SK-N-SH (cell line): ENCODE data around the gene SHISA2. TPM values are rescaled to one million over a fixed set of nuclear protein-coding genes. Genes with fewer than 3 reads are reported as not detected.

Source experiments
- CTCF ChIA-PET: fragments of 300-600, 350-600 bp; formaldehyde crosslinking; extraction: SDS; loops from one replicate; lab custom pipeline; 2021; lab: Yijun Ruan, JAX
- POLR2A ChIA-PET: fragments of 350-600 bp; sonication (Branson Sonifier 250); formaldehyde crosslinking; extraction: SDS; loops from one replicate; lab custom pipeline; 2020; ENCODE audit warnings: antibody characterized with exemption, inconsistent platforms; lab: Yijun Ruan, JAX
- DNase-seq: peaks from one replicate; pipeline ENCODE4 v3.0.0; 2012
- H2AFZ ChIP-seq: fragments of 200-600 bp; sonication (generic); 2 replicates; pipeline ENCODE4 v1.8.1; 2016; ENCODE audit warnings: antibody characterized with exemption, mild to moderate bottlenecking, low read depth
- H3F3A ChIP-seq: fragments of 200-600 bp; sonication (generic); replicated peaks from 2 replicates; pipeline ENCODE3; 2016; ENCODE audit warnings: antibody characterized with exemption, mild to moderate bottlenecking; ENCODE audit not compliant: insufficient read depth
- H3K27ac ChIP-seq, 2 experiments: fragments of 200-500 bp in 1 of 2; fragments of 200-600 bp in 1 of 2; sonication (Bioruptor generic) in 1 of 2; sonication (generic), shearing (Covaris generic) in 1 of 2; 2 replicates each; pipeline versions ENCODE4 v1.5.1 to v1.6.1; 2014 to 2016; ENCODE audit warnings: low read depth in 2 of 2, inconsistent platforms in 1 of 2, low read length in 1 of 2, mild to moderate bottlenecking in 1 of 2, mixed read lengths in 1 of 2
- H3K27me3 ChIP-seq: fragments of 200-600 bp; sonication (generic), shearing (Covaris generic); 2 replicates; pipeline ENCODE4 v1.6.1; 2016; ENCODE audit warnings: mixed run types; ENCODE audit not compliant: insufficient read depth
- H3K36me3 ChIP-seq, 2 experiments: fragments of 200-500 bp in 1 of 2; fragments of 200-600 bp in 1 of 2; sonication (Bioruptor generic) in 1 of 2; sonication (generic) in 1 of 2; replicated peaks in 1 of 2; 2 replicates each; pipeline versions ENCODE3 to v1.5.1; 2014 to 2016; ENCODE audit warnings: low read length in 1 of 2, mild to moderate bottlenecking in 1 of 2; ENCODE audit not compliant: insufficient read depth in 2 of 2, control insufficient read depth in 1 of 2
- H3K4me1 ChIP-seq, 2 experiments: fragments of 200-500 bp in 1 of 2; fragments of 200-600 bp in 1 of 2; sonication (Bioruptor generic) in 1 of 2; sonication (generic), shearing (Covaris generic) in 1 of 2; 2 replicates each; pipeline versions ENCODE4 v1.5.1 to v1.6.1; 2014 to 2016; ENCODE audit warnings: low read depth in 1 of 2, low read length in 1 of 2, mixed run types in 1 of 2; ENCODE audit not compliant: insufficient read depth in 2 of 2, control insufficient read depth in 1 of 2
- H3K4me2 ChIP-seq: fragments of 200-600 bp; sonication (generic), shearing (Covaris generic); 2 replicates; pipeline ENCODE4 v1.6.1; 2017; ENCODE audit warnings: mixed run types
- H3K4me3 ChIP-seq, 2 experiments: fragments of 200-500 bp in 1 of 2; fragments of 200-600 bp in 1 of 2; sonication (Bioruptor generic) in 1 of 2; sonication (generic), shearing (Covaris generic) in 1 of 2; 2 replicates each; pipeline versions ENCODE4 v1.5.1 to v1.8.1; 2014 to 2016; ENCODE audit warnings: low read depth in 2 of 2, inconsistent platforms in 1 of 2, low read length in 1 of 2, mild to moderate bottlenecking in 1 of 2, mixed read lengths in 1 of 2, moderate library complexity in 1 of 2
- H3K79me2 ChIP-seq: fragments of 200-600 bp; sonication (generic); 2 replicates; pipeline ENCODE4 v1.8.1; 2017; ENCODE audit warnings: mild to moderate bottlenecking; ENCODE audit not compliant: insufficient read depth
- H3K9ac ChIP-seq: fragments of 200-600 bp; sonication (generic); 2 replicates; pipeline ENCODE4 v1.6.1; 2017; ENCODE audit warnings: mixed run types
- H3K9me2 ChIP-seq: fragments of 200-600 bp; sonication (generic); 2 replicates; pipeline ENCODE4 v1.6.1; 2017; ENCODE audit warnings: mixed run types
- H3K9me3 ChIP-seq: fragments of 200-600 bp; sonication (generic); 2 replicates; pipeline ENCODE4 v1.6.1; 2017; ENCODE audit warnings: mixed run types, mild to moderate bottlenecking, moderate library complexity
- H4K20me1 ChIP-seq: fragments of 200-600 bp; sonication (generic); 2 replicates; pipeline ENCODE4 v1.6.1; 2017; ENCODE audit warnings: mild to moderate bottlenecking, mixed run types; ENCODE audit not compliant: insufficient read depth
- ELF1 ChIP-seq: IDR thresholded peaks from 2 replicates; pipeline ENCODE4 v1.4.0; 2012
- EP300 ChIP-seq, 2 experiments: IDR thresholded peaks; 2 replicates each; pipeline versions ENCODE4 v1.4.0 to v1.6.1; 2012; ENCODE audit warnings: borderline replicate concordance in 1 of 2, low read depth in 1 of 2, low read length in 1 of 2
- EZH2phosphoT487 ChIP-seq: fragments of 200-600 bp; sonication (generic); IDR thresholded peaks from 2 replicates; pipeline ENCODE4 v1.6.1; 2017; ENCODE audit warnings: low read depth, mixed run types, mild to moderate bottlenecking, antibody characterized with exemption, moderate library complexity, borderline replicate concordance
- IRF3 ChIP-seq: fragments of 150-350 bp; IDR thresholded peaks from 2 replicates; pipeline ENCODE4 v1.6.1; 2016; ENCODE audit warnings: mild to moderate bottlenecking, low read depth, low read length
- MXI1 ChIP-seq: IDR thresholded peaks from 2 replicates; pipeline ENCODE4 v1.6.1; 2012; ENCODE audit warnings: mild to moderate bottlenecking, low read depth, low read length, improper control_type of control experiment
- NFIC ChIP-seq: IDR thresholded peaks from 2 replicates; pipeline ENCODE4 v1.4.0; 2012; ENCODE audit warnings: borderline replicate concordance
- NRF1 ChIP-seq: IDR thresholded peaks from 2 replicates; pipeline ENCODE4 v1.6.1; 2012; ENCODE audit warnings: low read depth, mild to moderate bottlenecking, low read length
- PBX3 ChIP-seq: IDR thresholded peaks from 2 replicates; pipeline ENCODE4; 2012
- POLR2AphosphoS5 ChIP-seq: IDR thresholded peaks from 2 replicates; pipeline ENCODE4 v1.6.1; 2012; ENCODE audit warnings: low read depth, low read length
- RAD21 ChIP-seq: IDR thresholded peaks from 2 replicates; pipeline ENCODE4 v1.6.1; 2012; ENCODE audit warnings: mild to moderate bottlenecking, low read length
- SIN3A ChIP-seq: IDR thresholded peaks from 2 replicates; pipeline ENCODE4 v1.6.1; 2012; ENCODE audit warnings: low read depth, mild to moderate bottlenecking, low read length, moderate library complexity, borderline replicate concordance
- TEAD4 ChIP-seq: IDR thresholded peaks from 2 replicates; pipeline ENCODE4 v1.4.0; 2012; ENCODE audit warnings: mild to moderate bottlenecking, borderline replicate concordance; ENCODE audit not compliant: insufficient read depth
- USF2 ChIP-seq: fragments of 150-350 bp; IDR thresholded peaks from 2 replicates; pipeline ENCODE4 v1.6.1; 2017; ENCODE audit warnings: antibody characterized with exemption, low read length, low read depth, borderline replicate concordance
- ZBTB33 ChIP-seq: IDR thresholded peaks from 2 replicates; pipeline ENCODE4 v1.4.0; 2012; ENCODE audit warnings: low read depth, borderline replicate concordance
- WGBS: methylation state at CpG from one replicate; pipeline ENCODE4 v1.1.6; 2017; ENCODE audit warnings: low lambda C conversion rate; 5-methylcytosine and 5-hydroxymethylcytosine counted together
- polyA plus RNA-seq, 3 experiments: library from polyadenylated mRNA; depleted of rRNA; stranded (reverse); fragments of >200 nt; gene quantifications; 2 replicates each; pipeline ENCODE4 v1.2.3, GENCODE V29; 2012

The SHISA2 gene
- polyA plus RNA-seq, 1 of the 3 experiments (the other 2 are of a cell fraction) = not detected

GRCh38 chr13:26029581-26030136 lies 22.2 kb downstream of the SHISA2 start:
- no peak overlapping the region for H3K27ac ChIP-seq
- ChIA-PET CTCF (interaction anchor here (0.8 to 1.4 kb wide), 2 partner anchors 8 to 12 kb away, joined by 3 read pairs; no protein-coding TSS in a partner anchor), POLR2A (no interaction called here)
- no peak overlapping the region for H3K9ac ChIP-seq
- H3F3A ChIP-seq = no peaks in the 10 kb centered on the region
- no peaks in the 10 kb centered on the region for H3K9me3 ChIP-seq
- DNase-seq = no peak
- no peaks in the 10 kb centered on the region for H3K79me2 ChIP-seq
- H3K9me2 ChIP-seq = no peaks in the 10 kb centered on the region
- no peaks in the 10 kb centered on the region for H4K20me1 ChIP-seq
- H3K36me3 ChIP-seq = no peaks in the 10 kb centered on the region
- no peaks in the 10 kb centered on the region for H3K4me1 ChIP-seq
- no peak overlapping the region for H3K4me3 ChIP-seq
- H3K4me2 ChIP-seq = no peak overlapping the region
- WGBS = 13% methylated on average over 3 of the region's 4 CpGs
- TF ChIP-seq ZBTB33 (no peak), TEAD4 (no peak), MXI1 (no peak), EZH2phosphoT487 (no peak), NFIC (no peak), EP300 (IDR thresholded peaks at IDR 0.05; ENCODE audit: borderline replicate concordance in 1 of 2, low read depth in 1 of 2, low read length in 1 of 2) (no peak), IRF3 (no peak), NRF1 (no peak), POLR2AphosphoS5 (no peak), SIN3A (no peak), PBX3 (no peak), ELF1 (no peak), RAD21 (no peak), USF2 (no peak)
- H2AFZ ChIP-seq = no peak overlapping the region
- H3K27me3 ChIP-seq = no peaks in the 10 kb centered on the region
